ENCODE results near the gene FAR2.

DNA sequence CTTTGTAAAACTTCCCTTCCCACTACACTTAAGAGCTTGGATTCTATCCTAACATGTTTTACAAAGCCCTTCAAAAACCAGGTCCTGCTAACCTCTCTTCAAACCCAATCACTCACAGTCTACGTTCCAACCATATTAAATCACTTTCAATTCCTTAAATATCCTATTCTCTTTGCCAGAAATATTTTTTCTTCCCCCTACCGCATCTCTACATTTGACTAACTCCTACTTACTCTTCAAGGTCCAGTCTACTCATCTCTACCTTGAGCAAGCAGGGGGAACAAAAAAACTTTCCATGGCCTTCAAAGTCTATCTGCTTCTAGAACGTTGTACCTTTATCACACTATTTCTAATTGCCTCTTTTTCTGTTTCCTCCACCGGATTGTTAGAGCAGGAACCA lies 225.8 kb downstream of the FAR2 start:
- TF ChIP-seq CTCF (IDR thresholded peaks at IDR 0.05) (no peak), POLR2AphosphoS5 (IDR thresholded peaks at IDR 0.05) (no peak), POLR2A (IDR thresholded peaks at IDR 0.05) (no peak)

Data from upper lobe of left lung (tissue), 4 donors.